Measurements from ENCODE around the gene CCL17. TPM values are rescaled to one million over a fixed set of nuclear protein-coding genes. Genes with fewer than 3 reads are reported as not detected.

The CCL17 gene
- total and polyA plus RNA-seq, 9 of the 15 experiments (the other 6 are each of a cell fraction or from before 2014, with no cell fraction given), result not detected

DNA sequence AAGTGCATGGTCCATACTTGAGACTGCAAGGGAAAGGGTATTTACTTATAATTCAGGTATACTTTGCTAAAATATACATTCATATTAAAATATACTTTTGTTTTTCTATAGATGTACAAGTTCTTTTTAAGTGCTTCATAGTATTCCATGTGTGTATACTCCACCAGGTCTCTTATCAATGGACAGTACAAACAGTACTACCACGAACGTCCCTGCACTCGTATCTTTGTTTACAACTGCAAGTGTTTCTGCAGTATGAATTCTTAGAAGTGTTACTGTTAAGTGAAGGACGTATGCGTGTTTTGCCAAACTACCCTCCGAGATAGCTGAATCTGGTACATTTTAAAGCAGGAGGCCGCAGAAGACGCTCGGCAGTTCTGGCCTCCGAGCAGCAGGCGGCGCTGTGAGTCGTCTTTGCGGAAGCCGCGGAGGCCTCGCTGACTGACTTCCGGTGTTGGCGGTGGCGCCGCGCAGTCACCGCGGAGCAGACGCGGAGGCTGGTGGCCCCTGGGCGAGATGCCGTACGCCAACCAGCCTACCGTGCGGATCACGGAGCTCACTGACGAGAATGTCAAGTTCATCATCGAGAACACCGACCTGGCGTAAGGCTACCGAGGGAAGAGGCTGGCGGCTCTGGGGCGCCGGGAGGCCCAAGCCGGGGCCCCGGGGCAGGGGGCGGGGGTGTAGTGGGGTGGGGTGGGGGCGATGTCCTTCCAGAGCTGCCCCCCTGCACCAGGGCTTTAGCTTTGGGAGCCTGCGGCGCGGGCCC is 57.8 kb downstream of the CCL17 start, which contains the start of gene POLR2C (continued):
- TF ChIP-seq ATF6 (CRISPR knock-in tag; IDR thresholded peaks at IDR 0.05) (no peak; the same call in 1 of the 2 replicates), C11orf30 (IDR thresholded peaks at IDR 0.05; ENCODE audit: low read depth) (peak; percentile 90), NR0B1 (IDR thresholded peaks at IDR 0.05; ENCODE audit: partially characterized antibody) (no peak), ZC3H8 (IDR thresholded peaks at IDR 0.05) (no peak), CBX5 (IDR thresholded peaks at IDR 0.05; ENCODE audit: borderline replicate concordance, low read depth) (no peak), MTA1 (IDR thresholded peaks at IDR 0.05; ENCODE audit: borderline replicate concordance) (no peak), POLR2AphosphoS5 (IDR thresholded peaks at IDR 0.05; ENCODE audit: control insufficient read depth, insufficient read depth, low read depth, low read length) (peak; percentile 95), COPS2 (conservative IDR thresholded peaks at IDR 0.05) (no peak), JUND (IDR thresholded peaks at IDR 0.05; ENCODE audit: borderline replicate concordance, low read depth, low read length) (peak; percentile 71), JUND (tag; IDR thresholded peaks at IDR 0.05; ENCODE audit: borderline replicate concordance, low read depth, low read length) (no peak; the same call in 2 of the 3 replicates), ESRRA (IDR thresholded peaks at IDR 0.05; ENCODE audit: borderline replicate concordance, low read depth) (peak; percentile 77; the same call in 1 of the 2 replicates), BCLAF1 (IDR thresholded peaks at IDR 0.05; ENCODE audit: borderline replicate concordance in 1 of 2, control insufficient read depth in 1 of 2, low read depth in 2 of 2, low read length in 1 of 2) (no peak), ARID2 (IDR thresholded peaks at IDR 0.05) (no peak), HINFP (tag; conservative IDR thresholded peaks at IDR 0.05; ENCODE audit: low read depth) (no peak), HNRNPUL1 (IDR thresholded peaks at IDR 0.05; ENCODE audit: low read length) (no peak), CREM (IDR thresholded peaks at IDR 0.05; ENCODE audit: low read depth) (peak; percentile 89)
- TF ChIP-seq, protein P1, sequence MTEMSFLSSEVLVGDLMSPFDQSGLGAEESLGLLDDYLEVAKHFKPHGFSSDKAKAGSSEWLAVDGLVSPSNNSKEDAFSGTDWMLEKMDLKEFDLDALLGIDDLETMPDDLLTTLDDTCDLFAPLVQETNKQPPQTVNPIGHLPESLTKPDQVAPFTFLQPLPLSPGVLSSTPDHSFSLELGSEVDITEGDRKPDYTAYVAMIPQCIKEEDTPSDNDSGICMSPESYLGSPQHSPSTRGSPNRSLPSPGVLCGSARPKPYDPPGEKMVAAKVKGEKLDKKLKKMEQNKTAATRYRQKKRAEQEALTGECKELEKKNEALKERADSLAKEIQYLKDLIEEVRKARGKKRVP (CRISPR knock-in tag; IDR thresholded peaks at IDR 0.05), result peak; percentile 49
